GM21528 (cell line): ENCODE results near the gene ZFX.

Source experiments
- ATAC-seq: cut with Tn5 transposase; IDR thresholded peaks from one replicate; pipeline ENCODE4 v1.9.1; 2021; ENCODE audit warnings: mild to moderate bottlenecking, moderate library complexity; ENCODE audit not compliant: unreplicated experiment, low FRiP score

The ZFX gene

GRCh38 chrX:24198101-24198500, 48.6 kb downstream of the ZFX start:
- no peak for ATAC-seq

DNA sequence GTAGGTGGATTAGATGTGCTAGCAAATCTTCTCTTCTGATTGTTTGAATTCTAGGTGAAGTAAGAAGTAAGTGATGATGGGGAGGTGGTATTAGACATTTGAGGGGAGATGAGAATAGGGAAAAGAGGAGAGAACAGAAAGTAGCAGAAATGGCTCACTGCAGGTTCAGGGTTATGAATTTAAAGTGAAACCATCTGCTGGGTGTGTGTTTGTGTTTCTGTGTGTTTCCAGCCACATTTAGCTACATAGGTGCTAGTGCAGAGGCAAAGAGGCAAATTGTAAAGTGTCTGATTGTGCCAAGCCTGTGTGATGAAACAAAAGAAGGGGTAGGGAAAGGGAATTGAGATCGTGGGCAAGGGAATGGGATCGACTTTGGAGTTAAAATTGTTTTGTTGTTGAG, 50.6 kb downstream of the ZFX start:
- no peak for ATAC-seq

GRCh38 chrX:24201216-24201615, 51.7 kb downstream of the ZFX start:
- no peak for ATAC-seq

DNA sequence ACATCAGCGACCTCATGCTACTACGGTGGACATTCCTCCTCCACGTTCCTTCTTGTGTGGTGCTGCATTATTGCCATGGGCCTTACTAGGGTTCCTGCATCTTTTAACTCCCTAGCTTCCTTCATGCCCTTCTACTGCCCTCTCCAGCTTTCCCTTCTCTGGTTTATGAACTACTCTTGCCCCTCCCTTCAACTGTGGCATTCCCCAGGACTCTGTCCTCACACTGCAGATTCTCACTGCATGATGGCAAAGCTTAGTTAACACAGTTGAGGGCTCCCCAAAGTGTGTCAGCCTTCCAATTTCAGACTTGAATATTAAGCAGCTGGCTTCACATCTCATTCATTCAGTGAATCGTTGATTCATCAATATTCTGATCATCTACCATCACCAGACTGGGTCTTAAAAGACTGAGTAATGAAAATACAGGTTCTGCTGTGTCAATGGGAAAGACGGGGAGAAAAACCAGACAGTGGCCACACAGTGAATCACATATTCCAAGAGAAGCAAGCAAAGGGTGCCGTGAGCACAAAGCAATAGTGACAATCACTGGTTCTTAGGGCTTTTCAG, 53.0 kb downstream of the ZFX start:
- ATAC-seq = no peak

GRCh38 chrX:24203072-24203808, 53.7 kb downstream of the ZFX start:
- no peak for ATAC-seq

GRCh38 chrX:24204331-24204730, 54.8 kb downstream of the ZFX start:
- ATAC-seq = no peak

DNA sequence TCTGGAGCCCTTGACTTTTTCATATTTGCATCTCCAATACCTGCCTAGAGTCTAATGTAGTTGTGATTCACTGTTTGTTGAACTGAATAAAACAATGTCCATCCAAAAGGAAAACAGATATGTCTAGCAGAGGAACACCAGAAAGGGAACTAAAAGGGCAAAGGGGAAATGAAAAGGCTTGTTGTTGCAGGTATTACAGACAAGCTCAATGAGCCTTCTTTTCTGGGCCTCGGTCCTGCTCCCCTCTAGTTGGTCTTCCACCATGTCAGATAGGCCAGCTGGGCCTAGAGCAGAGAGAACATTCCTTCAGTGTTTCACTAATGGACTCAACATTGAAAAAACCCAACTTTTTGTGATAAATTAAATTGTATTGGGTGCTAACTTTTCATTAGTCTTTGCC, 55.4 kb downstream of the ZFX start:
- no peak for ATAC-seq

DNA sequence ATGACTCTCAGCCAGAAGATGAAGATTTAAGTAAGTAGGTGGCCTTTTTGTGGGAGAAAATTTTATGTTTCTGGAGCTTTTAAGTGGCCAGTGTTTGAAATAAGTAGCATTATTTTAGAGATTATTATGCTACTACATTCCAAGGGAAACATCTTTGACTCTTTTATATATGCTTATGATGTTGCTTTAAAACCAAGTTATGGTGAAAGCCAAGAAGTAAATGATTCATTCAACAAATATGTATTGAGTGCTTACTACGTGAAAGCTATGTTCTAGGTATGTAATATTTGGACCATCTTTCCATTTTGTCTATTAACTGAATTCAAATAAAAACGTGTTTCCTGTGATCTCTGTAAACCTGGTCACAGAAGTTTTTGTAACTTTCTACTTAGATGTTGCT, 58.3 kb downstream of the ZFX start:
- ATAC-seq = no peak

- no peak for ATAC-seq
Observed at GRCh38 chrX:24208496-24209240, 59.1 kb downstream of the ZFX start.

- ATAC-seq = no peak
Observed at GRCh38 chrX:24210190-24210589, 60.7 kb downstream of the ZFX start.

- ATAC-seq = no peak
Observed at GRCh38 chrX:24214568-24214967, 65.0 kb downstream of the ZFX start.

DNA sequence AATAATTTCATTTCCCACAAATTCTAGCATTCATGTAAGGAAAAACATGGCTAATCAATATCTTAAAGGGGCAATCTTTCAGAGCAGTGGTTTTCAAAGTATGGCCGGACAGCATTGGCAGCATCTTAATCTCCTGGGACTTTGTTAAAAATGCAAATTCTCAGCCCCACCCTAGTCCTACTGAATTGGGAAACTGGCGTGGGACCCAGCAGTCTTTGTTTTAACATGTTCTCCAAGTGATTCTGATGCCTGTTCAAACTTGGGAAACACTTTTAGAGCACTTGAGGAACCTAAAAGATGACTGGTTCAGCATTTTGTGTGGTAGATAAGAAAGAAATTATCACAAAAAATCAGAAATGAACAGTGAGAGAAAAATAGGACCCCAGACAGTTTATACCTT, 65.7 kb downstream of the ZFX start:
- ATAC-seq = no peak

DNA sequence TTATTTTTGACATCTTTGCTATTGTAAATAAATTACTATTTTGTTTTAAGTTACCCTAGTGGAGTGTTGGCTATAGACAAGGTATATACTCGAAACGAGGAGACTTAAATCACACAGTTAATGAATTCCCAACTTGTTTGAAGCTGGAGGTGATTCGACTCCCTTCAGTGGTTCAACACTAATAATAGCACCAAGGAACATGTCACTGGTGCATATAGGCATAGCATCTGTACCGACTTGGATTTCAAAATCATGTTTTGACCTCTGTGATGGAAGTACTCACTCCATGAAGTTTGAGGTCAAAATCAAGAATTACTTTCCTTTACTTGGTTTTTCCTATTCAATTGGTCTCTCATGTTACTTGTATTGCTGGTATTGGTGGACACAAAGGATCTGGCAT, 66.5 kb downstream of the ZFX start:
- ATAC-seq = no peak

GRCh38 chrX:24216827-24217226, 67.3 kb downstream of the ZFX start:
- no peak for ATAC-seq

DNA sequence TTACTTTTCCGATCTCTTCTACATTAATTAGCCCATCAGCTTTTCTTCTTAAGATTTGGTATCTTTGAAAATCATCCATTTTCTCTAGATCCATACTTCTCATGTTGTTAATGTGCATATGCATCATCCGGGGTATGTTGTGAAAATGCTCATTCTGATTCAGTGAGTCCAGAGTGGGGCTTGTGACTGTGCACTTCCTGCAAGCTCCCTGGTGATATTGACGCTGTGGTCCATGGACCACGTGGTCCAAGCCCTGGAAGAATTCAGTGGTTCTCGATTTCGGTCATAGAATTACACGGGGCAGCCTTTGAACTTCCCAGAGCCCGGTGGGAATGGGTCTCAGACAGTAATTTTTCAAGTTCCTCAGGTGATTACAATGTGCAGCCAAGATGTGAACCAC, 69.8 kb downstream of the ZFX start:
- no peak for ATAC-seq

GRCh38 chrX:24221872-24222271, 72.3 kb downstream of the ZFX start:
- ATAC-seq = no peak

DNA sequence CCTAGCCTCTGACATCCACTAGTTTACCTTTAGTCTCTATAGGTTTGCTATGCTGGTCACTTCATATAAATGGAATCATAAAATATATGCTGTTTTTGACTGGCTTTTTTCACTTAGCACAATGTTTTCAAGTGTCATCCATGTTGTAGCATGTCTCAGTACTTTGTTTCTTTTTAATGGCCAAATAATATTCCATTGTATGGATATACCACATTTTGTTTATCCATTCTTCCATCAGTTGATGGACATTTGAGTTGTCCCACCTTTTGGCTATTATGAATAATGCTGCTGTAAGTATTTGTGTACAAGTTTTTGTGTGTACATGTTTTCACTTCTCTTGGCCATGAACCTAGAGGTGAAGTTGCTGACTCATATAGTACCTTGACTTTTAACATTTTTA, 75.7 kb downstream of the ZFX start:
- ATAC-seq = no peak

- ATAC-seq = no peak
Observed at GRCh38 chrX:24226176-24226575, 76.6 kb downstream of the ZFX start.

GRCh38 chrX:24228596-24228995, 79.1 kb downstream of the ZFX start:
- no peak for ATAC-seq

DNA sequence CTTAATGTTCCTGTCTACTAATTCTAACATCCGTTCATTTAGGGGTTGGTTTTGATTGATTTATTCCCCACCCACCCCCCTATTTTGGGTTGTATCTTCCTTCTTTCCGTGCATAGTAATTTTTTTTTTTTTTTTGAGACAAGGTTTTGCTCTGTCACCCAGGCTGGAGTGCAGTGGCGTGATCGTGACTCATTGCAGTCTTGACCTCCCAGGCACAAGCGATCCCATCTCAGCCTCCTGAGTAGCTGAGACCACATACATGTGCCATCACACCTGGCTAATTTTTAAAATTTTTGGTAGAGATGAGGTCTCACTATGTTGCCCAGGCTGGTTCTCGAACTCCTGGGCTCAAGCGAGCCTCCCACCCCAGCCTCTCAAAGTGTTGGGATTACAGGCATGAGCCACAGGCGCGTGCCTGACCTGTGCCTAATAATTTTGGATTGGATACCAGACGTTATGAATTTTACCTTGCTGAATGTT, 79.9 kb downstream of the ZFX start:
- ATAC-seq = no peak

- ATAC-seq = no peak
Observed at GRCh38 chrX:24229976-24230375, 80.4 kb downstream of the ZFX start.

DNA sequence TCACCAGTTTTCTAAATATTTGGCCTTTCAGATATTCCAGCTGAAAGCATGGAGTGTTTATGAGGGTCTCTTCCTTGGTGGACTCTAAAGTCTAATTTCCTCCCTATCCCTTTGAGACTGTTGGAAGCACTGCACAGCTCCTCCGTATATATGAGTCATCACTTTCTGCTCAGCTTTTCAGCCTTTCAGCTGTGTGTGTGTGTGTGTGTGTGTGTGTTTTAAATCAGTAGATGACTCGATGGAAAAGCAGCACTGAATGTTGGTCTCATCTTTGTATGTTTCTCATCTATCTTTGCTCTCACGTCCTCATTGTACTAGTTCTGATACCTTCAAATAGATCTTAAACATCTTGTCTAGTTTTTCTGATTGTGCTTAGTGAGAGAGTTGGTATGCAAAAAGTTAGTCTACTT, 81.6 kb downstream of the ZFX start:
- no peak for ATAC-seq
